Measurements from ENCODE around the gene MAMSTR. TPM values are rescaled to one million over a fixed set of nuclear protein-coding genes. Genes with fewer than 3 reads are reported as not detected.

The MAMSTR gene
- total and polyA plus RNA-seq, 8 donors, result 0.46 to 3.6 (median 1.5) TPM; not detected in 3

DNA sequence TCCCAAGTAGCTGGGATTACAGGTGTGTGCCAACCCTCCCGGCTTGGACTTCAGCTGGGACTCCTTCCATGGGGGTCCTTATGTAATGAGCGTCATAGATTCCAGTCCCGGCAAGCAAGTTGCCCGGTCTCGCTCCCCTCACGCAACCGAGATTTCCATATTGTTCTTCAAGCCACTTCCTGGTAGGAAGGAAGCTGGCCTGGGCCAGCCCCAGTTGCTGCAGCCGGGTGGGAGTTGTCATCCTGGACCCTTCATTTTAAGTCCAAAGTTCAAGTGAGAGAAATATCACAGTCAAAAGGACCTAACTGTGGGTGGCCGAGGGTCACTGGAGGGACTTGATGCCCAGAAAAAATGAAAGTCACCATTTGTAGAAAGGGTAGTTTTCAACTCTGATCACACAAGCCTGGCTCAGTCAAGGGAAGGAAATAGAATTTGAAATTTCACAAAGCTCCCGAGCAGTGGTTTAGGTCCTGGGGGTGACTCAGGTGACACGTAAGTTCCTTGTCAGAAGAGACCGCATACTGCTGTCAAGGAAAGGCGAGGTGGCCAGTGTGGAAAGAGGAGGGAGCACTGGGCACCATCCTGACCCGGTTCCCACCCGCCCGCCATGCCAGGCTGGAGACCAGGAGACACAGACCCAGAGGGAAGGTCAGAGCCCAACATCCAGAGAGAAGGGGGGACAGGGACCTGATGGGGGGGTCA, 41.1 kb upstream of the MAMSTR start:
- Histone ChIP-seq H3K27me3 (peaks cover 0 to 4% (median 0%) of the 10 kb centered on the region in 3 donors), H3K9me3 (no peaks in the 10 kb centered on the region), H3K4me1 (peaks cover 0 to 7% (median 4%) of the 10 kb centered on the region in 4 donors), H3K36me3 (no peaks in the 10 kb centered on the region), H3K27ac (peak overlapping the region in 3 of 5 donors; percentile 10 to 42 (median 39)), H3K4me3 (no peak overlapping the region)
- intact Hi-C loops (cut with DNase I; ENCODE audit: low total_unique reads), result no loop called here
- TF ChIP-seq EP300 (IDR thresholded peaks at IDR 0.05), result no peak
- TF ChIP-seq, protein P1, sequence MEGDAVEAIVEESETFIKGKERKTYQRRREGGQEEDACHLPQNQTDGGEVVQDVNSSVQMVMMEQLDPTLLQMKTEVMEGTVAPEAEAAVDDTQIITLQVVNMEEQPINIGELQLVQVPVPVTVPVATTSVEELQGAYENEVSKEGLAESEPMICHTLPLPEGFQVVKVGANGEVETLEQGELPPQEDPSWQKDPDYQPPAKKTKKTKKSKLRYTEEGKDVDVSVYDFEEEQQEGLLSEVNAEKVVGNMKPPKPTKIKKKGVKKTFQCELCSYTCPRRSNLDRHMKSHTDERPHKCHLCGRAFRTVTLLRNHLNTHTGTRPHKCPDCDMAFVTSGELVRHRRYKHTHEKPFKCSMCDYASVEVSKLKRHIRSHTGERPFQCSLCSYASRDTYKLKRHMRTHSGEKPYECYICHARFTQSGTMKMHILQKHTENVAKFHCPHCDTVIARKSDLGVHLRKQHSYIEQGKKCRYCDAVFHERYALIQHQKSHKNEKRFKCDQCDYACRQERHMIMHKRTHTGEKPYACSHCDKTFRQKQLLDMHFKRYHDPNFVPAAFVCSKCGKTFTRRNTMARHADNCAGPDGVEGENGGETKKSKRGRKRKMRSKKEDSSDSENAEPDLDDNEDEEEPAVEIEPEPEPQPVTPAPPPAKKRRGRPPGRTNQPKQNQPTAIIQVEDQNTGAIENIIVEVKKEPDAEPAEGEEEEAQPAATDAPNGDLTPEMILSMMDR (IDR thresholded peaks at IDR 0.05), result no peak
- no peak for TF ChIP-seq POLR2AphosphoS5 (IDR thresholded peaks at IDR 0.05)
- no peak for TF ChIP-seq POLR2A (IDR thresholded peaks at IDR 0.05)
- DNase-seq, result peak in 1 of 2 donors; percentile 58
- 60 to 80% (median 69%) methylated on average over 16 of the region's 16 CpGs for WGBS, 5 donors

DNA sequence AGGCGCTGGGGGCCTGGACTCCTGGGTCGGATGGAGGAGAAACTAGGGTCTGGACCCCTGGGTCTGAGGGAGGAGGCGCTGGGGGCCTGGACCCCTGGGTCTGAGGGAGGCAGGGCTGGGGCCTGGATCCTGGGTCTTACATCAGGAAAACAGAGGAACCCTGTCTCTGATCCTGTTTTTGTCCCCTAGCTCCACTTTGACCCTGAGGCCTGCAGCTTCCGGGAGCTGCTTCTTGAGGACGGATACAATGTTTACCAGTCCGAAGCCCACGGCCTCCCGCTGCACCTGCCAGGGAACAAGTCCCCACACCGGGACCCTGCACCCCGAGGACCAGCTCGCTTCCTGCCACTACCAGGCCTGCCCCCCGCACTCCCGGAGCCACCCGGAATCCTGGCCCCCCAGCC, 38.2 kb upstream of the MAMSTR start:
- Histone ChIP-seq H3K27me3 (peaks cover 0 to 23% (median 4%) of the 10 kb centered on the region in 3 donors), H3K4me3 (no peak overlapping the region), H3K4me1 (peaks cover 6 to 12% (median 9%) of the 10 kb centered on the region in 4 donors), H3K36me3 (no peaks in the 10 kb centered on the region), H3K9me3 (no peaks in the 10 kb centered on the region), H3K27ac (no peak overlapping the region)
- intact Hi-C loops (cut with DNase I; ENCODE audit: low total_unique reads), result no loop called here
- TF ChIP-seq, protein P1 (IDR thresholded peaks at IDR 0.05), result no peak
- TF ChIP-seq EP300 (IDR thresholded peaks at IDR 0.05), result no peak
- TF ChIP-seq POLR2AphosphoS5 (IDR thresholded peaks at IDR 0.05), result no peak
- TF ChIP-seq POLR2A (IDR thresholded peaks at IDR 0.05), result no peak
- 77 to 89% (median 84%) methylated on average over 12 to 14 of the region's 14 CpGs for WGBS, 5 donors
- DNase-seq, result no peak

DNA sequence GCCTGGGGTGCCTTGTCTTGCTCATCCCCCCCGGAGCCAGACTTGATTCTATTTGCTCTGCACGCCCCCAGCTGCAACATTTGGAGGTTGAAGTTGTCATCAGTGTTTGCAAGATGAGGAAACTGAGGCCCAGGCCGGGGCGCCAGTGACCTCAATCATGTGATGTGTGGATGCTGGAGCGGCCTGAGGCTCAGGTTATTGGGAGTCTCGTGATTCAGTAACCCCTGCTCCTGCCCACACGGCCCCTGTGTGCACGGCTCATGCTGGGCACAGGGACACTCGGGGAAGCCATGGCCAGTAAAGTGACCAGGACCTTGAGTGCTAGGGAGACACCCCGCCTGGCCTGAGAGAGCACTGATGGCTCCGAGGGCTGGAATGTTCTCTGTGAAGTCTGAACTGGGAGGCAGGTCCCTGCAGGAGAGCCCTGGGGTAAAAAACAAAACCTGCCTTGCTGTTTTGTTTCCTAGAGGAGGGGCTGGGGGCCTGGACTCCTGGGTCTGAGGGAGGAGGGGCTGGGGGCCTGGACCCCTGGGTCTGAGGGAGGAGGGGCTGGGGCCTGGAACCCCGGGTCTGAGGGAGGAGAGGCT, 37.7 kb upstream of the MAMSTR start:
- Histone ChIP-seq H3K4me3 (no peak overlapping the region), H3K9me3 (no peaks in the 10 kb centered on the region), H3K27ac (no peak overlapping the region), H3K36me3 (no peaks in the 10 kb centered on the region), H3K27me3 (peaks cover 0 to 24% (median 10%) of the 10 kb centered on the region in 3 donors), H3K4me1 (peaks cover 6 to 18% (median 14%) of the 10 kb centered on the region in 4 donors)
- 79 to 93% (median 87%) methylated on average over 9 to 12 of the region's 12 CpGs for WGBS, 5 donors
- DNase-seq, result no peak
- intact Hi-C loops (cut with DNase I; ENCODE audit: low total_unique reads), result no loop called here
- TF ChIP-seq EP300 (IDR thresholded peaks at IDR 0.05), result no peak
- TF ChIP-seq POLR2A (IDR thresholded peaks at IDR 0.05), result no peak

DNA sequence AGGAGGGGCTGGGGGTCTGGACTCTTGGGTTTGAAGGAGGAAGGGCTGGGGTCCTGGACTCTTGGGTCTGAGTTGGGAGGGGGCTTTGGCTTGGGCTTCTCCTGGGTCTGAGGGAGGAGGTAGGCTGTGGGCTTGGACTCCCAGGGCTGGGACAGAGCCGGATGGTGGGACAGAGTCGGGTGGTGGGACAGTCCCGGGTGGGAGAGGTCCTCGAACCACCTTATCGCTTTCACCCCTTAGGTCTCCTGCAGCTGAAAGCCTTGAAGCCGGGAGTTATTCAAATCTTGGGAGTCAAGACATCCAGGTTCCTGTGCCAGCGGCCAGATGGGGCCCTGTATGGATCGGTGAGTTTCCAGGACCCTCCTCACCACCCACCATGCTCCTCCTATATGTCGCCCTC, 37.2 kb upstream of the MAMSTR start:
- peaks cover 0 to 29% (median 10%) of the 10 kb centered on the region in 3 donors for H3K27me3 ChIP-seq
- H3K36me3 ChIP-seq, result no peaks in the 10 kb centered on the region
- intact Hi-C loops (cut with DNase I; ENCODE audit: low total_unique reads), result no loop called here

More for the DNA sequence above, 37.2 kb upstream of the MAMSTR start:
- WGBS, 5 donors, result 79 to 90% (median 85%) methylated on average over 6 to 9 of the region's 9 CpGs
- Histone ChIP-seq H3K9me3 (no peaks in the 10 kb centered on the region), H3K4me1 (peaks cover 6 to 20% (median 17%) of the 10 kb centered on the region in 4 donors), H3K4me3 (no peak overlapping the region), H3K27ac (no peak overlapping the region)
- TF ChIP-seq, protein P1 (IDR thresholded peaks at IDR 0.05), result no peak
- no peak for TF ChIP-seq EP300 (IDR thresholded peaks at IDR 0.05)
- no peak for TF ChIP-seq POLR2A (IDR thresholded peaks at IDR 0.05)
- no peak for TF ChIP-seq POLR2AphosphoS5 (IDR thresholded peaks at IDR 0.05)
- DNase-seq, result no peak

All from stomach (tissue), 9 donors.